Large intestine (tissue), 3 donors: ENCODE results near the gene MSH5. TPM values are rescaled to one million over a fixed set of nuclear protein-coding genes. Genes with fewer than 3 reads are reported as not detected.
"Not testable (repeated sequence)": the region's sequence is repeated elsewhere in the genome, so short reads cannot be mapped to it uniquely, and the experiment has no call there.

Source experiments
- DNase-seq, 2 donors: peaks; one replicate each; pipeline versions ENCODE4 v3.0.0 to v3.0.0-alpha.2; 2013
- H3K27ac ChIP-seq: one replicate; pipeline ENCODE4 v1.5.1; 2013; ENCODE audit warnings: low read length
- H3K27me3 ChIP-seq: 2 replicates; pipeline ENCODE4 v1.6.1; 2013; ENCODE audit warnings: low read length; ENCODE audit not compliant: control insufficient read depth, insufficient read depth
- H3K36me3 ChIP-seq: 2 replicates; pipeline ENCODE4 v1.6.1; 2013; ENCODE audit warnings: low read length; ENCODE audit not compliant: control insufficient read depth, insufficient read depth
- H3K4me1 ChIP-seq: one replicate; pipeline ENCODE4 v1.6.1; 2013; ENCODE audit warnings: low read length; ENCODE audit not compliant: control insufficient read depth, insufficient read depth
- H3K4me3 ChIP-seq: one replicate; pipeline ENCODE4 v1.5.1; 2013; ENCODE audit warnings: low read length
- H3K9me3 ChIP-seq: one replicate; pipeline ENCODE4 v1.6.1; 2013; ENCODE audit warnings: mild to moderate bottlenecking, low read depth, low read length, moderate library complexity; ENCODE audit not compliant: control insufficient read depth
- WGBS: methylation state at CpG from one replicate; pipeline ENCODE4 v1.1.5; 2013; ENCODE audit warnings: low lambda C conversion rate; ENCODE audit not compliant: insufficient coverage; 5-methylcytosine and 5-hydroxymethylcytosine counted together
- polyA plus RNA-seq: library from polyadenylated mRNA; unstranded; fragments of 120-200 nt; gene quantifications from one replicate; pipeline ENCODE4 v1.2.1, GENCODE V29; 2013

Gene MSH5
- polyA plus RNA-seq, 1 donor, result 51.0 TPM

DNA sequence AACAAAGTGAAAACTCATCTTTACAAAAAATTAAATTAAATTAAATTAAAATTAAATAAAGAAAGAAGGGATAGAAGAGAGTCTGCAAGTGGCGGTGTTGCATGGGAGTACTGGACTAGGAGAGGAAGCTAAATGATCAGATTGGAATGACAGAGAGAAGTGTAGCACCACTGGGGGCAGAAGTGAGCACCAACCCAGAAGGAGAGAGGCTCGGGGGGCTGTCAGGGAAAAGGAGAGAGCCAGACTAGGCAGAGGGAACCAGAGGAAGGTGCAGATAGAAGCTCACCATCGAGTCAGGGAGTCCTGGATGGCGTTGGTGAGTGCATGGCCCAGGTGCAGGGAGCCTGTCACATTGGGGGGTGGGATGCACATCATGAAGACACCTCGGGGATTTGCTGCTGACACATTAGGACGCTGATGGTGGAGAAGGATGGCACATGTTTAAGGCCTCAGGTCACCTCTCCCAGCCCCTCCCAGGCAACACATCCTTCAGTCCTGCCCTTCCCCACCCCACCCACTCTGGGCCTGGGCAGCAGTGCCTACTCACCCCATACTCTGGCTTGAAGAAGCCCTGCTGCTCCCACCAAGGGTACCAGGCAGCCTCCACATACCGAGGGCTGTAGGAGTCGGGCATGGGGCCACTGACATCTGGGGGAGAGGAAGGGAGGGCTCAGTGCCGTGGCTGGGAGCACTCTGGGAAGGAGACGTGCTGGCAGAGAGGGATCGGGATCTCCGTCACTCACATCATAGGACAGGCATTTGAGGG, 51.7 kb downstream of the MSH5 start:
- H3K27me3 ChIP-seq, result no peaks in the 10 kb centered on the region
- H3K4me1 ChIP-seq, result no peaks in the 10 kb centered on the region
- no peaks in the 10 kb centered on the region for H3K9me3 ChIP-seq
- DNase-seq, result peak in 1 of 2 donors; percentile 44
- no peak overlapping the region for H3K4me3 ChIP-seq
- H3K27ac ChIP-seq, result no peak overlapping the region
- H3K36me3 ChIP-seq, result peaks cover 18% of the 10 kb centered on the region
- WGBS, result 60% methylated on average over 1 of the region's 12 CpGs

- no CpG with 5 or more reads among the region's 3 CpGs for WGBS
Observed at GRCh38 chr6:31792090-31792374, 52.2 kb downstream of the MSH5 start.

GRCh38 chr6:31792761-31793171, 53.0 kb downstream of the MSH5 start:
- no peak for DNase-seq
- no CpG with 5 or more reads among the region's 12 CpGs for WGBS
- H3K27ac ChIP-seq, result no peak overlapping the region
- no peaks in the 10 kb centered on the region for H3K4me1 ChIP-seq
- H3K36me3 ChIP-seq, result peaks cover 22% of the 10 kb centered on the region
- no peak overlapping the region for H3K4me3 ChIP-seq
- no peaks in the 10 kb centered on the region for H3K27me3 ChIP-seq
- H3K9me3 ChIP-seq, result no peaks in the 10 kb centered on the region

More at GRCh38 chr6:31792090-31792374, 52.2 kb downstream of the MSH5 start:
- Histone ChIP-seq H3K9me3 (no peaks in the 10 kb centered on the region), H3K36me3 (peaks cover 18% of the 10 kb centered on the region), H3K27ac (no peak overlapping the region), H3K4me1 (no peaks in the 10 kb centered on the region), H3K4me3 (no peak overlapping the region), H3K27me3 (no peaks in the 10 kb centered on the region)
- no peak for DNase-seq

GRCh38 chr6:31793927-31794245, 54.1 kb downstream of the MSH5 start:
- H3K27ac ChIP-seq, H3K27me3 ChIP-seq, H3K4me1 ChIP-seq, H3K4me3 ChIP-seq, DNase-seq, H3K9me3 ChIP-seq: not testable (repeated sequence)
- peaks cover 22% of the 10 kb centered on the region for H3K36me3 ChIP-seq
- WGBS, result 80% methylated on average over 2 of the region's 6 CpGs

- peak in 1 of 2 donors; percentile 53 for DNase-seq
- WGBS, result no CpG with 5 or more reads among the region's 7 CpGs
- H3K36me3 ChIP-seq, result peaks cover 20% of the 10 kb centered on the region
- H3K9me3 ChIP-seq, result no peaks in the 10 kb centered on the region
- H3K27me3 ChIP-seq, result no peaks in the 10 kb centered on the region
- peak overlapping the region; percentile 72 for H3K27ac ChIP-seq
- H3K4me1 ChIP-seq, result no peaks in the 10 kb centered on the region
- H3K4me3 ChIP-seq, result peak overlapping the region; percentile 95
Observed at GRCh38 chr6:31794294-31794865, 54.6 kb downstream of the MSH5 start.

GRCh38 chr6:31794866-31795615, 55.2 kb downstream of the MSH5 start:
- 0% methylated on average over 2 of the region's 44 CpGs for WGBS
- Histone ChIP-seq H3K27me3 (no peaks in the 10 kb centered on the region), H3K27ac (peak overlapping the region; percentile 72), H3K36me3 (peaks cover 18% of the 10 kb centered on the region), H3K9me3 (no peaks in the 10 kb centered on the region), H3K4me3 (peak overlapping the region; percentile 95), H3K4me1 (no peaks in the 10 kb centered on the region)
- no peak for DNase-seq

GRCh38 chr6:31795616-31796298, 56.0 kb downstream of the MSH5 start, which contains the start of gene VARS1:
VARS1 (minus strand) TSS chr6:31795752; CDS start chr6:31795217, 535 bp downstream.
- peak within 1 kb of the TSS; percentile 72 for H3K27ac ChIP-seq
- H3K27me3 ChIP-seq, result no peaks in the 10 kb centered on the region
- DNase-seq, result peak; percentile 91 to 92
- H3K9me3 ChIP-seq, result no peaks in the 10 kb centered on the region
- no peaks in the 10 kb centered on the region for H3K4me1 ChIP-seq
- WGBS, result no CpG with 5 or more reads among the region's 75 CpGs
- peaks cover 18% of the 10 kb centered on the region for H3K36me3 ChIP-seq
- H3K4me3 ChIP-seq, result peak within 1 kb of the TSS; percentile 95

- H3K36me3 ChIP-seq, result peaks cover 16% of the 10 kb centered on the region
- H3K4me1 ChIP-seq, result no peaks in the 10 kb centered on the region
- H3K9me3 ChIP-seq, result no peaks in the 10 kb centered on the region
- no CpG with 5 or more reads among the region's 2 CpGs for WGBS
- H3K4me3 ChIP-seq, result no peak overlapping the region
- H3K27me3 ChIP-seq, result no peaks in the 10 kb centered on the region
- H3K27ac ChIP-seq, result no peak overlapping the region
- DNase-seq, result no peak
Observed at GRCh38 chr6:31796993-31797385, 57.2 kb downstream of the MSH5 start.

GRCh38 chr6:31797588-31797987, 57.8 kb downstream of the MSH5 start:
- DNase-seq, result no peak
- peaks cover 13% of the 10 kb centered on the region for H3K36me3 ChIP-seq
- H3K4me3 ChIP-seq, result no peak overlapping the region
- no peak overlapping the region for H3K27ac ChIP-seq
- H3K27me3 ChIP-seq, result no peaks in the 10 kb centered on the region
- no CpG with 5 or more reads among the region's 5 CpGs for WGBS
- no peaks in the 10 kb centered on the region for H3K4me1 ChIP-seq
- no peaks in the 10 kb centered on the region for H3K9me3 ChIP-seq

- Histone ChIP-seq H3K9me3 (no peaks in the 10 kb centered on the region), H3K36me3 (peaks cover 12% of the 10 kb centered on the region), H3K27me3 (no peaks in the 10 kb centered on the region), H3K4me3 (no peak overlapping the region), H3K27ac (no peak overlapping the region), H3K4me1 (no peaks in the 10 kb centered on the region)
- 89% methylated on average over 1 of the region's 12 CpGs for WGBS
- no peak for DNase-seq
Observed at GRCh38 chr6:31799781-31800180, 60.0 kb downstream of the MSH5 start.
